ENCODE data around the gene NAXE.
A peak's percentile ranks its signal among the peaks of the same experiment; 100 is the strongest.

The NAXE gene

GRCh38 chr1:156591432-156592157 is at the start of gene NAXE:
TSS of gene NAXE (plus strand) at chr1:156591776. CDS start at chr1:156591805, 29 bp downstream.
- peaks cover 11% of the 10 kb centered on the region for H3K4me1 ChIP-seq (ENCODE audit: control insufficient read depth, insufficient read depth, low read length)
- H3K27me3 ChIP-seq (replicated peaks; ENCODE audit: control insufficient read depth, insufficient read depth, low read length): no peaks in the 10 kb centered on the region
- peak within 1 kb of the TSS; percentile 86 for H3K4me3 ChIP-seq (ENCODE audit: low read length)
- peaks cover 28% of the 10 kb centered on the region for H3K36me3 ChIP-seq (ENCODE audit: control insufficient read depth, insufficient read depth, low read length, severe bottlenecking)
- H3K9ac ChIP-seq (ENCODE audit: low read length): peak within 1 kb of the TSS; percentile 87
- DNase-seq (ENCODE audit: low read depth): peak; percentile 90
- H3K9me3 ChIP-seq (ENCODE audit: control insufficient read depth, low read length): no peaks in the 10 kb centered on the region

- Histone ChIP-seq H3K36me3 (ENCODE audit: control insufficient read depth, insufficient read depth, low read length, severe bottlenecking) (no peaks in the 10 kb centered on the region), H3K9ac (ENCODE audit: low read length) (no peak overlapping the region), H3K27me3 (replicated peaks; ENCODE audit: control insufficient read depth, insufficient read depth, low read length) (no peaks in the 10 kb centered on the region), H3K4me1 (ENCODE audit: control insufficient read depth, insufficient read depth, low read length) (peaks cover 5% of the 10 kb centered on the region), H3K9me3 (ENCODE audit: control insufficient read depth, low read length) (no peaks in the 10 kb centered on the region), H3K4me3 (ENCODE audit: low read length) (no peak overlapping the region)
- DNase-seq (ENCODE audit: low read depth): no peak
Observed at GRCh38 chr1:156543066-156543465, 48.5 kb upstream of the NAXE start.

GRCh38 chr1:156544592-156545102 is 46.9 kb upstream of the NAXE start:
- no peaks in the 10 kb centered on the region for H3K27me3 ChIP-seq (replicated peaks; ENCODE audit: control insufficient read depth, insufficient read depth, low read length)
- no peaks in the 10 kb centered on the region for H3K9me3 ChIP-seq (ENCODE audit: control insufficient read depth, low read length)
- no peaks in the 10 kb centered on the region for H3K36me3 ChIP-seq (ENCODE audit: control insufficient read depth, insufficient read depth, low read length, severe bottlenecking)
- H3K4me3 ChIP-seq (ENCODE audit: low read length): no peak overlapping the region
- no peak overlapping the region for H3K9ac ChIP-seq (ENCODE audit: low read length)
- no peak for DNase-seq (ENCODE audit: low read depth)
- H3K4me1 ChIP-seq (ENCODE audit: control insufficient read depth, insufficient read depth, low read length): peaks cover 5% of the 10 kb centered on the region

GRCh38 chr1:156546267-156546666 is 45.3 kb upstream of the NAXE start:
- Histone ChIP-seq H3K27me3 (replicated peaks; ENCODE audit: control insufficient read depth, insufficient read depth, low read length) (no peaks in the 10 kb centered on the region), H3K4me1 (ENCODE audit: control insufficient read depth, insufficient read depth, low read length) (no peaks in the 10 kb centered on the region), H3K9me3 (ENCODE audit: control insufficient read depth, low read length) (no peaks in the 10 kb centered on the region), H3K36me3 (ENCODE audit: control insufficient read depth, insufficient read depth, low read length, severe bottlenecking) (no peaks in the 10 kb centered on the region), H3K4me3 (ENCODE audit: low read length) (no peak overlapping the region), H3K9ac (ENCODE audit: low read length) (no peak overlapping the region)
- no peak for DNase-seq (ENCODE audit: low read depth)

GRCh38 chr1:156547434-156547833 is 44.1 kb upstream of the NAXE start:
- no peak for DNase-seq (ENCODE audit: low read depth)
- Histone ChIP-seq H3K9ac (ENCODE audit: low read length) (no peak overlapping the region), H3K27me3 (replicated peaks; ENCODE audit: control insufficient read depth, insufficient read depth, low read length) (no peaks in the 10 kb centered on the region), H3K4me1 (ENCODE audit: control insufficient read depth, insufficient read depth, low read length) (peaks cover 7% of the 10 kb centered on the region), H3K4me3 (ENCODE audit: low read length) (no peak overlapping the region), H3K9me3 (ENCODE audit: control insufficient read depth, low read length) (no peaks in the 10 kb centered on the region), H3K36me3 (ENCODE audit: control insufficient read depth, insufficient read depth, low read length, severe bottlenecking) (no peaks in the 10 kb centered on the region)

GRCh38 chr1:156547982-156548381 is 43.6 kb upstream of the NAXE start:
- Histone ChIP-seq H3K9ac (ENCODE audit: low read length) (no peak overlapping the region), H3K27me3 (replicated peaks; ENCODE audit: control insufficient read depth, insufficient read depth, low read length) (no peaks in the 10 kb centered on the region), H3K9me3 (ENCODE audit: control insufficient read depth, low read length) (no peaks in the 10 kb centered on the region), H3K36me3 (ENCODE audit: control insufficient read depth, insufficient read depth, low read length, severe bottlenecking) (no peaks in the 10 kb centered on the region), H3K4me1 (ENCODE audit: control insufficient read depth, insufficient read depth, low read length) (peaks cover 9% of the 10 kb centered on the region), H3K4me3 (ENCODE audit: low read length) (no peak overlapping the region)
- DNase-seq (ENCODE audit: low read depth): no peak

GRCh38 chr1:156549390-156549789 is 42.2 kb upstream of the NAXE start:
- Histone ChIP-seq H3K4me1 (ENCODE audit: control insufficient read depth, insufficient read depth, low read length) (peaks cover 18% of the 10 kb centered on the region), H3K36me3 (ENCODE audit: control insufficient read depth, insufficient read depth, low read length, severe bottlenecking) (no peaks in the 10 kb centered on the region), H3K4me3 (ENCODE audit: low read length) (no peak overlapping the region), H3K9me3 (ENCODE audit: control insufficient read depth, low read length) (no peaks in the 10 kb centered on the region), H3K27me3 (replicated peaks; ENCODE audit: control insufficient read depth, insufficient read depth, low read length) (no peaks in the 10 kb centered on the region), H3K9ac (ENCODE audit: low read length) (no peak overlapping the region)
- DNase-seq (ENCODE audit: low read depth): no peak

- Histone ChIP-seq H3K27me3 (replicated peaks; ENCODE audit: control insufficient read depth, insufficient read depth, low read length) (no peaks in the 10 kb centered on the region), H3K9ac (ENCODE audit: low read length) (no peak overlapping the region), H3K4me1 (ENCODE audit: control insufficient read depth, insufficient read depth, low read length) (peaks cover 18% of the 10 kb centered on the region), H3K36me3 (ENCODE audit: control insufficient read depth, insufficient read depth, low read length, severe bottlenecking) (no peaks in the 10 kb centered on the region), H3K9me3 (ENCODE audit: control insufficient read depth, low read length) (no peaks in the 10 kb centered on the region), H3K4me3 (ENCODE audit: low read length) (no peak overlapping the region)
- no peak for DNase-seq (ENCODE audit: low read depth)
Observed at GRCh38 chr1:156549831-156550230, 41.7 kb upstream of the NAXE start.

GRCh38 chr1:156550346-156550745 is 41.2 kb upstream of the NAXE start:
- DNase-seq (ENCODE audit: low read depth): no peak
- H3K9me3 ChIP-seq (ENCODE audit: control insufficient read depth, low read length): no peaks in the 10 kb centered on the region
- no peak overlapping the region for H3K9ac ChIP-seq (ENCODE audit: low read length)
- no peaks in the 10 kb centered on the region for H3K36me3 ChIP-seq (ENCODE audit: control insufficient read depth, insufficient read depth, low read length, severe bottlenecking)
- peaks cover 18% of the 10 kb centered on the region for H3K4me1 ChIP-seq (ENCODE audit: control insufficient read depth, insufficient read depth, low read length)
- no peaks in the 10 kb centered on the region for H3K27me3 ChIP-seq (replicated peaks; ENCODE audit: control insufficient read depth, insufficient read depth, low read length)
- H3K4me3 ChIP-seq (ENCODE audit: low read length): no peak overlapping the region

GRCh38 chr1:156551066-156551643 is 40.4 kb upstream of the NAXE start:
- no peaks in the 10 kb centered on the region for H3K9me3 ChIP-seq (ENCODE audit: control insufficient read depth, low read length)
- no peaks in the 10 kb centered on the region for H3K27me3 ChIP-seq (replicated peaks; ENCODE audit: control insufficient read depth, insufficient read depth, low read length)
- H3K36me3 ChIP-seq (ENCODE audit: control insufficient read depth, insufficient read depth, low read length, severe bottlenecking): no peaks in the 10 kb centered on the region
- no peak overlapping the region for H3K9ac ChIP-seq (ENCODE audit: low read length)
- H3K4me3 ChIP-seq (ENCODE audit: low read length): no peak overlapping the region
- H3K4me1 ChIP-seq (ENCODE audit: control insufficient read depth, insufficient read depth, low read length): peaks cover 18% of the 10 kb centered on the region
- no peak for DNase-seq (ENCODE audit: low read depth)

- no peak for DNase-seq (ENCODE audit: low read depth)
- no peak overlapping the region for H3K9ac ChIP-seq (ENCODE audit: low read length)
- H3K9me3 ChIP-seq (ENCODE audit: control insufficient read depth, low read length): no peaks in the 10 kb centered on the region
- no peak overlapping the region for H3K4me3 ChIP-seq (ENCODE audit: low read length)
- peaks cover 18% of the 10 kb centered on the region for H3K4me1 ChIP-seq (ENCODE audit: control insufficient read depth, insufficient read depth, low read length)
- H3K36me3 ChIP-seq (ENCODE audit: control insufficient read depth, insufficient read depth, low read length, severe bottlenecking): no peaks in the 10 kb centered on the region
- no peaks in the 10 kb centered on the region for H3K27me3 ChIP-seq (replicated peaks; ENCODE audit: control insufficient read depth, insufficient read depth, low read length)
Observed at GRCh38 chr1:156551869-156552268, 39.7 kb upstream of the NAXE start.
